ENCODE results near the gene VEPH1.

The VEPH1 gene

GRCh38 chr3:157495846-157496245 is 7.4 kb downstream of the VEPH1 start:
- Mint-ChIP-seq H3K36me3 (ENCODE audit: low read depth) (no peaks in the 10 kb centered on the region), H3K4me1 (peaks cover 55% of the 10 kb centered on the region), H3K27me3 (ENCODE audit: low read depth, poor library complexity) (peaks cover 33% of the 10 kb centered on the region), H3K9me3 (no peaks in the 10 kb centered on the region), H3K4me3 (no peak overlapping the region), H3K27ac (no peak overlapping the region)
- TF ChIP-seq CTCF (IDR thresholded peaks at IDR 0.05) = no peak
- DNase-seq = no peak

GRCh38 chr3:157494581-157495281 is 8.5 kb downstream of the VEPH1 start:
- peak overlapping the region; percentile 0 for H3K4me3 Mint-ChIP-seq
- peaks cover 22% of the 10 kb centered on the region for H3K27me3 Mint-ChIP-seq (ENCODE audit: low read depth, poor library complexity)
- H3K27ac Mint-ChIP-seq = no peak overlapping the region
- H3K9me3 Mint-ChIP-seq = no peaks in the 10 kb centered on the region
- DNase-seq = no peak
- no peaks in the 10 kb centered on the region for H3K36me3 Mint-ChIP-seq (ENCODE audit: low read depth)
- TF ChIP-seq CTCF (IDR thresholded peaks at IDR 0.05) = no peak
- H3K4me1 Mint-ChIP-seq = peaks cover 49% of the 10 kb centered on the region

- peak; percentile 49 for TF ChIP-seq CTCF (IDR thresholded peaks at IDR 0.05)
- peaks cover 40% of the 10 kb centered on the region for H3K4me1 Mint-ChIP-seq
- no peaks in the 10 kb centered on the region for H3K36me3 Mint-ChIP-seq (ENCODE audit: low read depth)
- H3K27ac Mint-ChIP-seq = peak overlapping the region; percentile 19
- DNase-seq = no peak
- peak overlapping the region; percentile 4 for H3K4me3 Mint-ChIP-seq
- peaks cover 17% of the 10 kb centered on the region for H3K27me3 Mint-ChIP-seq (ENCODE audit: low read depth, poor library complexity)
- H3K9me3 Mint-ChIP-seq = no peaks in the 10 kb centered on the region
Observed at GRCh38 chr3:157493627-157494550, 9.3 kb downstream of the VEPH1 start.

- Mint-ChIP-seq H3K27me3 (ENCODE audit: low read depth, poor library complexity) (peaks cover 5% of the 10 kb centered on the region), H3K27ac (no peak overlapping the region), H3K4me3 (no peak overlapping the region), H3K4me1 (peaks cover 36% of the 10 kb centered on the region), H3K36me3 (ENCODE audit: low read depth) (no peaks in the 10 kb centered on the region), H3K9me3 (no peaks in the 10 kb centered on the region)
- no peak for TF ChIP-seq CTCF (IDR thresholded peaks at IDR 0.05)
- no peak for DNase-seq
Observed at GRCh38 chr3:157491136-157491535, 12.1 kb downstream of the VEPH1 start.

- no peak for TF ChIP-seq CTCF (IDR thresholded peaks at IDR 0.05)
- Mint-ChIP-seq H3K27ac (no peak overlapping the region), H3K9me3 (peaks cover under 1% of the 10 kb centered on the region), H3K4me3 (no peak overlapping the region), H3K4me1 (peaks cover 7% of the 10 kb centered on the region), H3K27me3 (ENCODE audit: low read depth, poor library complexity) (peaks cover 5% of the 10 kb centered on the region), H3K36me3 (ENCODE audit: low read depth) (no peaks in the 10 kb centered on the region)
- no peak for DNase-seq
Observed at GRCh38 chr3:157488144-157488543, 15.1 kb downstream of the VEPH1 start.
